NCI-H748 (cell line): ENCODE data around the gene DDX60.
A peak's percentile ranks its signal among the peaks of the same experiment; 100 is the strongest.
"Not testable (repeated sequence)": the region's sequence is repeated elsewhere in the genome, so short reads cannot be mapped to it uniquely, and the experiment has no call there.

Experiments used
- DNase-seq: peaks from one replicate; lab custom pipeline; 2025; ENCODE audit not compliant: unreplicated experiment; lab: John Stamatoyannopoulos, UW

Gene DDX60

GRCh38 chr4:168293386-168293975, 25.1 kb downstream of the DDX60 start:
- DNase-seq: no peak

- DNase-seq: no peak
Observed at GRCh38 chr4:168291242-168291641, 27.3 kb downstream of the DDX60 start.

- DNase-seq: not testable (repeated sequence)
Observed at GRCh38 chr4:168285850-168286249, 32.7 kb downstream of the DDX60 start.

GRCh38 chr4:168279556-168279955, 39.0 kb downstream of the DDX60 start:
- no peak for DNase-seq

- no peak for DNase-seq
Observed at GRCh38 chr4:168275836-168276235, 42.7 kb downstream of the DDX60 start.

GRCh38 chr4:168274871-168275270, 43.7 kb downstream of the DDX60 start:
- no peak for DNase-seq

- DNase-seq: no peak
Observed at GRCh38 chr4:168273838-168274237, 44.7 kb downstream of the DDX60 start.

GRCh38 chr4:168272488-168272887, 46.1 kb downstream of the DDX60 start:
- no peak for DNase-seq

GRCh38 chr4:168269896-168270295, 48.7 kb downstream of the DDX60 start:
- DNase-seq: peak; percentile 10

GRCh38 chr4:168265327-168265726, 53.2 kb downstream of the DDX60 start:
- no peak for DNase-seq

GRCh38 chr4:168264903-168265302, 53.6 kb downstream of the DDX60 start:
- DNase-seq: peak; percentile 45

GRCh38 chr4:168263039-168263438, 55.5 kb downstream of the DDX60 start:
- no peak for DNase-seq

GRCh38 chr4:168259096-168259495, 59.5 kb downstream of the DDX60 start:
- no peak for DNase-seq

- no peak for DNase-seq
Observed at GRCh38 chr4:168257768-168258167, 60.8 kb downstream of the DDX60 start.

- DNase-seq: no peak
Observed at GRCh38 chr4:168248176-168248710, 70.3 kb downstream of the DDX60 start.

GRCh38 chr4:168247603-168248002, 70.9 kb downstream of the DDX60 start:
- no peak for DNase-seq

- no peak for DNase-seq
Observed at GRCh38 chr4:168241953-168242352, 76.6 kb downstream of the DDX60 start.

GRCh38 chr4:168240821-168241220, 77.7 kb downstream of the DDX60 start:
- no peak for DNase-seq

GRCh38 chr4:168221301-168221700, 97.3 kb downstream of the DDX60 start:
- DNase-seq: peak; percentile 57

GRCh38 chr4:168220893-168221292, 97.7 kb downstream of the DDX60 start:
- DNase-seq: no peak

- DNase-seq: no peak
Observed at GRCh38 chr4:168218645-168219044, 99.9 kb downstream of the DDX60 start.

- not testable (repeated sequence) for DNase-seq
Observed at GRCh38 chr4:168213511-168213910, 105.0 kb downstream of the DDX60 start.

GRCh38 chr4:168212656-168213055, 105.9 kb downstream of the DDX60 start:
- DNase-seq: no peak
